HG03139 (cell line): Measurements from ENCODE around the gene HS6ST3.

Source experiments
- ATAC-seq: cut with Tn5 transposase; IDR thresholded peaks from one replicate; pipeline ENCODE4 v1.9.1; 2021; ENCODE audit not compliant: unreplicated experiment

HS6ST3 gene

DNA sequence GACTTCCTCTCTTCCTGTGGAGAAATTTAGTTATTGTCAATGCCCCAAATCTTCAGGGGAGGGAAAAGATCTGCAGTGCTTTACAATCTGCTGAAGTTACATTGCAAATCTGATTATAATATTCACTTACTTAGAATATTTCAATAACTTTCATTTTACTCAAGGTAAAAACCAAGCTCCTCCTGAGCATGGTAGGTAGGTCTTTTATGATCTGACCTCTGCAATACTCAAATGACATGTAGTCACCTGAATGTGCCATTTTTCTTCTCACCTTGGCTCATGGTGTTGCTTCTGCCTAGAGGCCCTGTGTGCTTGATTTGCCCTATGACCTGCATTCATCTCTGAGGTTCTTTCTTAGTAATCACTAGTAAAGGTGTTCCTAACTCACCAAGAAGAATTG lies 331.4 kb downstream of the HS6ST3 start:
- no peak for ATAC-seq

DNA sequence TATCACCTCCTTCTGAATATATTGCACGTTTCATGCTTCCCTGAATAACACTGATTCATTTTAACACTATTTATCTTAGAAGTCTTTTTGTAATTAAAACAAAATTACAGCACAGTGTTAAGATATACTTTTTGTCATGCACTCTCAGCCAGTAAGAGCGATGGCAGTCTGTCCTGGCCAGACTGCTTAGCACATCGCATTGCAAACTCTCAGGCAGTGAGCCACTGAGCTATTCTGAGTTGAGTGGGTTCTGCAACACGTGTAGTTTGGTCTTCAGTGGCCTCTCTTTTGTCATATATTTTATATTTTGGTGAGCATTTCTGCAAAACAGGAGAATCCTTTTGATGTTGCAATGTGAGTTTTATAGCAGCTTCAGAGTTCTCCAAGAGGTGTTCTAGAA lies 332.1 kb downstream of the HS6ST3 start:
- no peak for ATAC-seq

DNA sequence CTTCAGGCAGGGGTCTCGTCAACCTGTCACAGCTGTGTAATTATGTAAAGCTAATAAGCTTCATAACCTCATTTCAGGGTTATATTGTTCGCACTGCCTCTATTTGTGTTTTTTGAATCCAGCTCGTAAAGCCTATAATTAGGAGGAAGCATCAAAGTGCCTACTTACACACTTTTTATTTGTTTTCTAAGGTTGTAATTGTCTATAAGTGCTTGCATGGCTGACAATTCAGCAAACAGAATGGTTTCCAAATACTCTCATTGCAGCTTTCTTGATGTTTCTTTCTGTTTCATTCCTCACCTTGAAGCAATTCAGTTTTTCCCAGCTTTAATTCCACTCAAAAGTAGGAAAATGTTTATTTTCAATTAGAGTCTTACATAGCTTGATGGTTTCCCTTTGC lies 336.3 kb downstream of the HS6ST3 start:
- no peak for ATAC-seq

DNA sequence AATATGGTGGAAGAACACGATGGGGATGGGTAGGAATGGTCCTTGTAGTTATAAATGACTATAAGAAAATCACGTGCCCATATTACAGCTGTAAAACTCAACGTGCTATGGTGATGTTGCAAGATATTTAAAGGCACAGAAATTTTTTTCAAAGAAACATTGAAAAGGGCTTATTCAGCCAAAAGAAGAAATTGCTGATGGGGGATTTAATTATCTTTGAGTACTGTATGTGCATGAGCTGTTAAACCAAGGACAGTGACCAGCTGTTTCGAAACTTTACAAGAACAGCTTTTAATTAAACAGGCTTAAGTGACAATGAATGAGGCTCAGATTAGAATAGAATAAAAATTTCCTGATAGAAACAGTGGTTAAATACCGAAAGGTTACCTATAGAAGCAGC lies 339.0 kb downstream of the HS6ST3 start:
- ATAC-seq, result no peak

DNA sequence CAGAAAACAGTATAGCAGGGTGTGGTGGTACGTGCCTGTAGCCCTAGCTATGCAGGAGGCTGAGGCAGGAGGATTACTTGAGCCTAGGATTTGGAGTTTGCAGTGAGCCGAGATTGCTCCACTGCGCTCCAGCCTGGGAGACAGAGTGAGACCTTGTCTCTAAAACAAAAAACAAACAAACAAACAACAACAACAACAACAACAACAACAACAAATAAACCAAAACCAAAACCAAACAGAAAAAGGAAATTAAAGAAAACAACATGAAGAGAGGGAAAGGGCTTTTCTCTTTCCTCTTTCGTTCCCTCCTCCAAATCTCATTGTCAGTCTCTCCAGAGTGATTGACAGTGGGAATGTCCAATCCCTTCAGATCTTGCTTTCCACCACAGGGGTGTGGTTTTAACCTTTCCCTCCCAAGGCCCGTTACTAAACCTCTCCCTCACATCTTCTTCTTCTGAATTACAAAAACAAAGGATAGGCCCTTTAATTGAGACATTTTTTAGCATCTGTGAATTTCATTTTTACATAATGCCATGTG lies 341.2 kb downstream of the HS6ST3 start:
- ATAC-seq, result no peak

DNA sequence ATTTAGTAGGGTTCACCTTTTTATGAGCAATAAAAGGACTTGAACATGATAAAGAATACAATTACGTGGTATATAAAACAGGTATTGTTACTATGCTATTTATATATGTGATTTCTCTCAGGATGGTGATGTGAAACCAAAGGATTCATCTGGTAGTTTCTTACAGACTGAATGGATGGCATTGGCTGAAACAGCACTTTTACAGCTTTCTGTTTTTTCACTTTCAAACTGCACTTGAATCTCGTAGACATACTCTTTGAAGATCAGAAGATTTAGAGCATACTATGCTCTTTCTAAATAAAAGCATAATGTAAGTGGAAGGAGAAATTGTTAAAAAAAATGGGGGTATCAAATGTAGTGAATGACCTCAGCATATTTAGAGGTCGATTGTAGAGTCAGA lies 354.8 kb downstream of the HS6ST3 start:
- no peak for ATAC-seq

DNA sequence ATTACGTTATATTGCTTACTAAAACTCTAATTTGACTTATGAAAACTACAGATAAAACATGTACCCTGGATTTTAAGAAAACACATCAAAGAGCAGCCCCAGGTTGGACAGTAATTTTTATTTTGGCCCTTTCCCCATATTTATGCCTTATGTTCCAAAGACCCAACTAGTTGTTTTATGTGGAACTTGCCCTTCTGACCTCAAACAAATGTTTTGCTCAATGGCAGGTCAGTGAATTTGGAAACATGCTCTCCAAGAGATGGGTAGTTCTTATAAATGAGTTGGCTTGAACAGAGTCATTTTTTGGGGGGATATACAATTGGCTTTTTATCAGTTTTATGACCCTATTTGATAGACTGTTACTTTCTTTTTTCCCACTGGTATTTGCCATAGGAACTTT lies 360.0 kb downstream of the HS6ST3 start:
- ATAC-seq, result no peak

GRCh38 chr13:96450326-96451020 lies 360.6 kb downstream of the HS6ST3 start:
- no peak for ATAC-seq

DNA sequence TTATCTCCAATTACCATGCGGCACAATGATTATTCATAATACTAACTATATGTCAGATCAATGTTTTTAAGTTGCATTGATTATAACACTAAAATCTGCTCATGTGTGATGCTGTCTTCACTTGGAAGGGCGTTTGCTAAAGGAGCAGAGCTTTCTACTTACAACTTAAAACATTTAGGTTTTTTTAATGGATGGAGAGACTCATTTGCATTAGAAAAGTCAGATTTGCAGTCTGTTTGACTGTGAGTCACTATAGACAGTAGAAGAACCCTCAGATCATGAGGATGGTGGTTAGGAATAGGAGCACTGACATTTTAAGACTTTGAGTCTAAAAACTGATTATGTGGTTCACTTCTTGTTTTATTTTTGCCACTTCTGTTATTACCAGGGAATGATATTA lies 364.6 kb downstream of the HS6ST3 start:
- ATAC-seq, result no peak

GRCh38 chr13:96460609-96461008 lies 370.7 kb downstream of the HS6ST3 start:
- no peak for ATAC-seq

GRCh38 chr13:96473526-96474180 lies 383.7 kb downstream of the HS6ST3 start:
- ATAC-seq, result no peak

DNA sequence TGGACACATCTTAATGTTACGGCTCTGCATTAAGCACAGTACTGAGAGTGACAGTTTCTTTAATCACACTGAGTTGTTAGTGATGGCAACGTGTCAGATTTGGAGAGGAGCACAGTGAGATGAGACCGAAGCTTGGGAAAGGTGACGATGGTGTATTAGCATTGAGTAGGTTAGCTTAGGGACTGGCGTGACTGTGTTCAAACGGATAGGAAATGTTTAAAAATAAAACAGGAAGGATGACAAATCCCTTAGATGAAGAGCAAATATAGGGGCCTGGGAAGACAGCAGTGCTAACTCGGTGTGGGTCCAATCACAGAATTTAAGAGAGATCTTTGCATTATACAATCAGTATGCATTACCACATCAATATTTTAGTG lies 384.3 kb downstream of the HS6ST3 start:
- no peak for ATAC-seq

GRCh38 chr13:96475103-96475502 lies 385.2 kb downstream of the HS6ST3 start:
- no peak for ATAC-seq

DNA sequence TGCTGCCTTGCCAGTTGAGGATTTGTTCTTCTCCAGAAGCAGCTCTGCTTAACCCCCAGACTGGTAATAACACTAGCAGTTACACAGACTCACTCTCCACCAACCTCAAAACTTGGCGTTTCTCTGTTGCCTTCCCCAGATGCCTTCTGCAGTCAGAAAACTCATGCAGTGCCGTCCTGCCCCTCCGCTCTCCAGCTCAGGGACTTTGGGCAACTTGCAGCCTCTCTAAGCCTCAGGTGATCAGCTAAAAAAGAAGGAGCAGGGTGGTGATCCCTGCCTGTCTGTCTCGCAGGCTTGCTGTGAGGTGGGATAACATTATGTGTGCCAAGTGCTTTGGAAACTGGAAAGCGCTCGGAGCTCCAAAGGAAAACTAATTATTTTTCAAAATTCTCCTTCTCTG lies 391.6 kb downstream of the HS6ST3 start:
- ATAC-seq, result no peak

- ATAC-seq, result no peak
These were observed 400.6 kb downstream of the HS6ST3 start for GRCh38 chr13:96490496-96490989.

GRCh38 chr13:96491103-96491502 lies 401.2 kb downstream of the HS6ST3 start:
- no peak for ATAC-seq

DNA sequence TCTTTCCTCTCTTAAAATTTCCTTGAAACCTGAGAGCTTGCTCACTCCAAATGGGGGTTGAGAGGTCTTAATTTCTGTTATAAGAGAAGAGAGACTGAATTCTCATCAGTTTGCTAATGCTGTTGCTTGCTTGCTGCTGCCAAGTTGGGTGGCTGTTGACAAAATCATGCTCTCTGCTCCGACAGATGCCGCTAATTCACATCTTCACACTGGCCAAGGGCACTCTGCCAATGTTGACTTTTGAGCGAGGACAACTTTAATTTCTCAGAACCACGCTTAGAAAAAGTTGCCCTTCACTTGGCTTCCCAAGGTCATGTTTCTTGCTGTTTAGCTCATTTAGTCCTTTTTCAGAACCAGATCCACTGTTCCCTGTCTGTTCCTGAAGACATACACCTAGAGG lies 402.9 kb downstream of the HS6ST3 start:
- ATAC-seq, result no peak

GRCh38 chr13:96499656-96500055 lies 409.7 kb downstream of the HS6ST3 start:
- no peak for ATAC-seq

DNA sequence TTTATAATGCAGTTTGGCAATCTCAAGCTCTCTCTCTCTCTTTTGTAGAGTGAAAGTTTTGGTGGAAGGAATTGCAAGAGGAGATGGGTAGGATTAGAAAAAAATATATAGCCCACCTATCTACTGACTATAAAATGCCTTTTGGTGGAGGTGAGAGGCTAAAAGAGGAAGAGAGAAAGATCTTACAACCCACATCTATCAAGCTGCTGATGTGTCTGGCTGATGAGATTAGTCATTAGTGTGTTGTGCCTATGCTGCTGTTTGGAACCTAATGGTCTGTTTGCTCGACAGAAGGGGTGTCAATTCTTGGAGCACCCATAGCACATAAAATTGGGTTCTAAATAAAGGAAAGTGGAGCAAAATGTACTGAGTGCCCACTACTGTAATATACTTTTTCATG lies 411.0 kb downstream of the HS6ST3 start:
- ATAC-seq, result no peak

DNA sequence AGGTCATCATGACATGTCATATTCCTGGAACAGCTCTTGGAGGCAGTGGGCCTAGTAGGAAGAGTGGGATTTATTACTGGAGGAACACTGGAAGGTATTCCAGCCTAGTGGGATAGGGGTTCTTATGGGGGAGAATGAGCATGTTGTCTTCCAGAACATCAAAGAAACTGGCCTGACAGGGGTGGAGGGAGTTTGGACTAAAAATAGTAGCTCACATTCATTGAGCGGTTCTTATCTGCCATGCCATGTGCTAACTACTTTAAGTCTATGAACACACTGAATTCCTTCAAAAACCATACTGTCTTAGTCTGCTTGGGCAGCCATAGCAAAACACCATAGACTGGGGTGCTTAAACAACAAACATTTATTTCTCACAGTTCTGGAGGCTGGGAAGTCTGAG lies 413.6 kb downstream of the HS6ST3 start:
- ATAC-seq, result no peak

GRCh38 chr13:96511587-96511986 lies 421.7 kb downstream of the HS6ST3 start:
- no peak for ATAC-seq

DNA sequence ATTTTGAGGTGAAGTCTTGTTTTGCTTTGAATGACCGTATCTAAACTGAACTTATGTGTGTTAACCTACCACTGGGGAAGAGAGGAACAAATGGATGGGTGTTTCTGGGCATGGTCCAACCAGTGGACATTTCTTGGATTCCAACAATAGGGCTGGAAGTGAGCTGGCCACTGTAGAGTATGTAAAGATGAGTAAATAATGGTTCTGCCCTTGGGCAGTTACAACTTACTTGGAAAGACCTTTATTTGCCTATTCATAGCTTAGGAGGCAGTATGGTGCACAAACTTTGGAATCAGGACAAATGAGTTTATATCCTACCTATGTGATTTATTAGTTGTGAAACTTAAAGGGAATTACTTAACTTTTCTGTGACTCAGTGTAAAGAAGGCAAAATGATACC lies 429.5 kb downstream of the HS6ST3 start:
- ATAC-seq, result no peak
